Right lobe of liver (tissue), 6 donors: ENCODE data around the gene RPL39L. TPM values are rescaled to one million over a fixed set of nuclear protein-coding genes. Genes with fewer than 3 reads are reported as not detected.

Source experiments
- ATAC-seq, 4 donors: fragments of 200-7000 bp; cut with Tn5 transposase; one replicate each; pipeline ENCODE4 v1.9.1; 2020; ENCODE audit warnings: mild to moderate bottlenecking in 4 of 4, moderate library complexity in 4 of 4
- DNase-seq, 3 donors: peaks; one replicate each; pipeline ENCODE4 v3.0.0-alpha.2; 2020
- H3K27ac ChIP-seq, 3 donors: fragments of 200-600 bp; one replicate each; pipeline ENCODE4 v1.8.0; 2022
- H3K27me3 ChIP-seq, 2 donors: fragments of 200-600 bp; one replicate each; pipeline ENCODE4 v1.8.0; 2022
- H3K36me3 ChIP-seq, 4 donors: fragments of 200-600 bp; sonication (generic) in 1 of 4; one replicate each; pipeline versions ENCODE4 v1.5.1 to v1.8.0; 2017 to 2022; ENCODE audit warnings: control low read depth in 1 of 4
- H3K4me1 ChIP-seq, 4 donors: fragments of 200-600 bp; sonication (generic) in 1 of 4; one replicate each; pipeline versions ENCODE4 v1.5.1 to v1.8.0; 2017 to 2022; ENCODE audit warnings: control low read depth in 1 of 4
- H3K4me3 ChIP-seq, 3 donors: fragments of 200-600 bp; one replicate each; pipeline ENCODE4 v1.8.0; 2022
- H3K9me3 ChIP-seq, 4 donors: fragments of 200-600 bp; sonication (generic) in 1 of 4; one replicate each; pipeline versions ENCODE4 v1.5.1 to v1.8.0; 2017 to 2022; ENCODE audit warnings: control low read depth in 1 of 4
- POLR2A ChIP-seq: fragments of 450-650 bp; IDR thresholded peaks from one replicate; pipeline ENCODE4 v1.6.1; 2017; ENCODE audit warnings: antibody characterized with exemption, mild to moderate bottlenecking
- WGBS: methylation state at CpG from one replicate; pipeline ENCODE4 v1.1.6; 2018; ENCODE audit warnings: low coverage, low lambda C conversion rate; ENCODE audit not compliant: insufficient coverage; ENCODE audit errors: missing lambda C conversion rate; 5-methylcytosine and 5-hydroxymethylcytosine counted together
- intact Hi-C, 2 donors: fragments of 100-400 bp; cut with DNase I; formaldehyde crosslinking; loops; one replicate each; pipeline versions ENCODE4 v1.11.2 to v1.14.1; 2022
- total RNA-seq, 6 experiments: library from RNA; depleted of rRNA in 2 of 6; stranded (reverse); fragments of >200 nt in 2 of 6; fragmentation: NEBNext Ultra II Directional in 3 of 6; extraction: Animal tissue kit (Norgen Biotek cat#: 25700) in 3 of 6; gene quantifications; one replicate each; pipeline versions ENCODE4 v1.1.0 to v1.2.4, GENCODE V29; 2016 to 2023
- TF ChIP-seq, protein P1 (sequence below), 4 donors: fragments of 200-600 bp in 3 of 4; fragments of 450-650 bp in 1 of 4; IDR thresholded peaks; one replicate each; pipeline versions ENCODE4 v1.5.1 to v1.8.0; 2016 to 2022; ENCODE audit warnings: antibody characterized with exemption in 4 of 4, mild to moderate bottlenecking in 2 of 4
- donor health status: DM: no; HTN: yes; CAD: no.
- donor health status: DM: no; HTN: no; CAD: no.
- donor health status: DM: no; HTN: no; CAD: no.
- donor health status: DM: no; HTN: yes; CAD: no.
- donor health status: DM: no; HTN: yes; CAD: no.

RPL39L gene
- total RNA-seq, 6 experiments from 2014 or later = 1.2 to 10.5 (median 2.9) TPM

DNA sequence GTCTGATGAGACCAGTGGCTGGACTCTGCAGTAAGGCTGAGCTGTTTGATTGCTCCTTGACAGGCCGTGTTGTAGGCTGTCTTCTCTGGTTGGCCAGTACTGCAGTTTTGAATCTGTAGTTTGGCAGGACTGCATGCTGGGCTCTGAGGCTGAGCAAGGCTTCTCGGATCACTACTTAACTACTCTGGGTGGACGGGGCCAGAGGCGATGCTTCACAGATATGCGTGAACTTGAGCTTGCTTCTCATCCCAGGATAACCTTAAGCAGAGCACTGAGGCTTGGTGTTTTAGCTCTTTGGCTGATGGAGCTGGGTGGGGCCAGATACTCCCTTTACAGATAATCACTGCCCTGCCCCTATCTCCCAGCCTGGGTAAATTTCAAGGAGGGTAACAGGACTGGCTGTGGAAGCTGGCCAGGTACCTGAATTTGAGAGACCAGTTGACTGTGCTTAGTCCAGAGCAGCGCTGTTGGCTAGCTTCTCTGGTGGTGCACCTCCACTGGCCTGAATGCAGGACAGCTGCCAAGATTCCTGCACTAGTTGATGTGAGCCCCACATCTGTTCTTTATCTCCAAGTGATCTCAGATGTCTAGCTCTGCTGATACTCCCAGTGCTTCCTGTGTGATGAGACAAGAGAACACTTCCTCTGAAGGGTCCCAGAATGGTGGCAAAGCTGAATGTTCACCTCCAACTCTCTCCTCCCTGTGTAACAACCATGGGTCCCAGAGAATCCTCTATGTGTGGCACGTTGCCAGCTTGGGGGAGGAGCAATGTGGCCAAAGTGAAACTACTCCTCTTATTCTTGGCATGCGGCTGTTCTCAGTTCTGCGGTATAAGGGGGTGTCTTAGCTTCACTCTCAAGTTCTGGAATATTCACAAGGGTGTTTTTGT is 37.9 kb downstream of the RPL39L start:
- 10% methylated on average over 5 of the region's 9 CpGs for WGBS
- peak; percentile 75 to 87 (median 75) for DNase-seq

GRCh38 chr3:187098923-187099512 is 40.3 kb downstream of the RPL39L start:
- Histone ChIP-seq H3K4me3 (no peak overlapping the region), H3K27ac (no peak overlapping the region), H3K9me3 (no peaks in the 10 kb centered on the region), H3K36me3 (no peaks in the 10 kb centered on the region), H3K4me1 (peaks cover 0 to 9% (median 0%) of the 10 kb centered on the region in 4 donors), H3K27me3 (no peaks in the 10 kb centered on the region)
- ATAC-seq = no peak
- TF ChIP-seq, protein P1, sequence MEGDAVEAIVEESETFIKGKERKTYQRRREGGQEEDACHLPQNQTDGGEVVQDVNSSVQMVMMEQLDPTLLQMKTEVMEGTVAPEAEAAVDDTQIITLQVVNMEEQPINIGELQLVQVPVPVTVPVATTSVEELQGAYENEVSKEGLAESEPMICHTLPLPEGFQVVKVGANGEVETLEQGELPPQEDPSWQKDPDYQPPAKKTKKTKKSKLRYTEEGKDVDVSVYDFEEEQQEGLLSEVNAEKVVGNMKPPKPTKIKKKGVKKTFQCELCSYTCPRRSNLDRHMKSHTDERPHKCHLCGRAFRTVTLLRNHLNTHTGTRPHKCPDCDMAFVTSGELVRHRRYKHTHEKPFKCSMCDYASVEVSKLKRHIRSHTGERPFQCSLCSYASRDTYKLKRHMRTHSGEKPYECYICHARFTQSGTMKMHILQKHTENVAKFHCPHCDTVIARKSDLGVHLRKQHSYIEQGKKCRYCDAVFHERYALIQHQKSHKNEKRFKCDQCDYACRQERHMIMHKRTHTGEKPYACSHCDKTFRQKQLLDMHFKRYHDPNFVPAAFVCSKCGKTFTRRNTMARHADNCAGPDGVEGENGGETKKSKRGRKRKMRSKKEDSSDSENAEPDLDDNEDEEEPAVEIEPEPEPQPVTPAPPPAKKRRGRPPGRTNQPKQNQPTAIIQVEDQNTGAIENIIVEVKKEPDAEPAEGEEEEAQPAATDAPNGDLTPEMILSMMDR (IDR thresholded peaks at IDR 0.05) = no peak
- no peak for TF ChIP-seq POLR2A
- intact Hi-C loops = no loop called here
- DNase-seq = no peak
- 76% methylated on average over 2 of the region's 2 CpGs for whole genome bisulfite sequencing

More for the DNA sequence above, 37.9 kb downstream of the RPL39L start:
- peak; percentile 87 to 91 (median 89) for ATAC-seq
- no peak for TF ChIP-seq POLR2A
- TF ChIP-seq, protein P1 (IDR thresholded peaks at IDR 0.05) = no peak
- H3K36me3 ChIP-seq = no peaks in the 10 kb centered on the region
- H3K4me1 ChIP-seq = peaks cover 0 to 9% (median 0%) of the 10 kb centered on the region in 4 donors
- peak overlapping the region; percentile 10 to 44 (median 29) for H3K4me3 ChIP-seq
- H3K9me3 ChIP-seq = no peaks in the 10 kb centered on the region
- intact Hi-C loops = loop anchor here in 1 of 2 donors (10.0 kb wide), 1 partner anchor 63 kb away; no protein-coding TSS in a partner anchor
- no peaks in the 10 kb centered on the region for H3K27me3 ChIP-seq
- H3K27ac ChIP-seq = peak overlapping the region; percentile 15 to 45 (median 37)

DNA sequence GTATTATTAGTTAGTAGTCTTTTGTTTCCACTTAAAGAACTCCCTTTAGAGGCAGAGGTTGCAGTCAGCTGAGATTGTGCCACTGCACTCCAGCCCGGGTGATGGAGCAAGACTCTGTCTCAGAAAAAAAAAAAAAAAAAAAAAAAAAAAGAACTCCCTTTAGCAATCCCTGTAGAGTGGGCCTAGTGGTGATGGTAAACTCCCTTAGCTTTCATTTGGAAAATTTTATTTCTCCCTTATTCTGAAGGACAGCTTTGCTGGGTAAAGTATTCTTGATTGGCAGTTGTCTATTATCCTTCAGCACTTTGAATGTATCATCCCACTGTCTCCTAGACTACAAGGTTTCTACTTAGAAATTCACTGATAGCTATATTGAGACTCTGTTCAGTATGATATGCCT is 46.0 kb downstream of the RPL39L start:
- DNase-seq (no peak), ATAC-seq (no peak)
- no peaks in the 10 kb centered on the region for H3K36me3 ChIP-seq
- H3K4me1 ChIP-seq = peaks cover 0 to 5% (median 0%) of the 10 kb centered on the region in 4 donors
- no peak for TF ChIP-seq POLR2A
- TF ChIP-seq, protein P1 (IDR thresholded peaks at IDR 0.05) = no peak
- no peaks in the 10 kb centered on the region for H3K9me3 ChIP-seq
- no peak overlapping the region for H3K4me3 ChIP-seq
- WGBS = 82% methylated on average over 1 of the region's 1 CpG
- intact Hi-C loops = no loop called here
- H3K27ac ChIP-seq = no peak overlapping the region
- no peaks in the 10 kb centered on the region for H3K27me3 ChIP-seq

DNA sequence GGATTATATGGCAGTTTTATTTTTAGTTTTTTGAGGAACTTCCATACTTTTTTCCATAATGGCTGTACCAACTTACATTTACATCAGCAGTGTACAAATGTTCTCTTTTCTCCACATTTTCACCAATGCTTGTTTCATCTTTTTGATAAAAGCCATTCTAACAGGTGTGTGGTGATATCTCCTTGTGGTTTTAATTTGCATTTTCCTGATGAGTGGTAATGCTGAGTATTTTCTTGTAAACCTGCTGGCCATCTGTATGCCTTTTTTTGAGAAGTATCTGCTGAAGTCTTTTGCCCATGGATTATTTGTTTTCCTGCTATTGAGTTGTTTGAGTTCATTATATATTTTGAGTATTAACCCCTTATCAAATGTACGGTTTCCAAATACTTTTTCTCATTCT is 50.6 kb downstream of the RPL39L start:
- no peak for ATAC-seq
- no peaks in the 10 kb centered on the region for H3K27me3 ChIP-seq
- no peaks in the 10 kb centered on the region for H3K36me3 ChIP-seq
- peaks cover 0 to 5% (median 0%) of the 10 kb centered on the region in 4 donors for H3K4me1 ChIP-seq
- TF ChIP-seq POLR2A = no peak
- TF ChIP-seq, protein P1 (IDR thresholded peaks at IDR 0.05) = no peak
- H3K4me3 ChIP-seq = no peak overlapping the region
- H3K27ac ChIP-seq = no peak overlapping the region
- no peaks in the 10 kb centered on the region for H3K9me3 ChIP-seq
- intact Hi-C loops = no loop called here
- no peak for DNase-seq
- 27% methylated on average over 1 of the region's 1 CpG for WGBS
